Erythroblast (primary cell): ENCODE data around the gene COL5A2.

ENCODE experiments used
- GATA1 ChIP-seq: IDR thresholded peaks from 2 replicates; pipeline ENCODE4 v1.6.1; 2011; ENCODE audit warnings: low read depth, mild to moderate bottlenecking, control low read depth, low read length, moderate library complexity
- POLR2A ChIP-seq: IDR thresholded peaks from 2 replicates; pipeline ENCODE4 v1.6.1; 2011; ENCODE audit warnings: mild to moderate bottlenecking, low read length

DNA sequence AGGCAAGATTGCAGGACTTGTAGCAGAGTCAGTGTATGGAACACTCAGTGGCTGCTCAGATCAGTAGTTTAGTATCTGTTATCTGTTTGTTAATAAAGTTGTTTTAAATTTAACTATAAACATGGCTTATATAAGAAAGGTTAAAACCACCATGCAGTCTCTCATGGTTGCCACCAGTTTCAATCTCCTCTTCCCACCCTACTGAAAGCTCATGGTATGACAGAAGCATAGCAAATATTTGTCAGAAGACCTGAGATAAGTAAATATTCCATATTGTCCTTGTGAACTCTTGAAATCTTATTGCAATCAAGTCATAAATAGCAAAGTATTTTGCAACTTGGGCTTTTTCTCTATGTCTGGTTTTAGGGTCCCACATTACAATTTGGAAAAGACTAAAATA, 2.1 kb upstream of the COL5A2 start:
- TF ChIP-seq POLR2A (no peak), GATA1 (no peak)
